Fibroblast of mammary gland (primary cell): ENCODE data around the gene TNS2.

ENCODE experiments used
- DNase-seq: peaks from one replicate; pipeline ENCODE4 v3.0.0-alpha.2; 2010; ENCODE audit warnings: low read depth
- H3K4me3 ChIP-seq: 2 replicates; pipeline ENCODE4 v1.5.1; 2011; ENCODE audit warnings: low read depth, mild to moderate bottlenecking, low read length, moderate library complexity; ENCODE audit not compliant: control insufficient read depth
- TF ChIP-seq, protein P1 (sequence below): conservative IDR thresholded peaks from 2 replicates; pipeline ENCODE4 v1.5.1; 2011; ENCODE audit warnings: low read depth, low read length, inconsistent platforms; ENCODE audit not compliant: control insufficient read depth, insufficient read depth

Gene TNS2

DNA sequence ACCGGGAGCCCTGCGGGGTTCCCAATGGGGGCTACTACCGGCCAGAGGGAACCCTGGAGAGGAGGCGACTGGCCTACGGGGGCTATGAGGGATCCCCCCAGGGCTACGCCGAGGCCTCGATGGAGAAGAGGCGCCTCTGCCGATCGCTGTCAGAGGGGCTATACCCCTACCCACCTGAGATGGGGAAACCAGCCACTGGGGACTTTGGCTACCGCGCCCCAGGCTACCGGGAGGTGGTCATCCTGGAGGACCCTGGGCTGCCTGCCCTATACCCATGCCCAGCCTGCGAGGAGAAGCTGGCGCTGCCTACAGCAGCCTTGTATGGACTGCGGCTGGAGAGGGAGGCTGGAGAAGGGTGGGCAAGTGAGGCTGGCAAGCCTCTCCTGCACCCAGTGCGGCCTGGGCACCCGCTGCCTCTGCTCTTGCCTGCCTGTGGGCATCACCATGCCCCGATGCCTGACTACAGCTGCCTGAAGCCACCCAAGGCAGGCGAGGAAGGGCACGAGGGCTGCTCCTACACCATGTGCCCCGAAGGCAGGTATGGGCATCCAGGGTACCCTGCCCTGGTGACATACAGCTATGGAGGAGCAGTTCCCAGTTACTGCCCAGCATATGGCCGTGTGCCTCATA lies 9.7 kb downstream of the TNS2 start:
- H3K4me3 ChIP-seq, result no peak overlapping the region
- no peak for DNase-seq
- TF ChIP-seq, protein P1, sequence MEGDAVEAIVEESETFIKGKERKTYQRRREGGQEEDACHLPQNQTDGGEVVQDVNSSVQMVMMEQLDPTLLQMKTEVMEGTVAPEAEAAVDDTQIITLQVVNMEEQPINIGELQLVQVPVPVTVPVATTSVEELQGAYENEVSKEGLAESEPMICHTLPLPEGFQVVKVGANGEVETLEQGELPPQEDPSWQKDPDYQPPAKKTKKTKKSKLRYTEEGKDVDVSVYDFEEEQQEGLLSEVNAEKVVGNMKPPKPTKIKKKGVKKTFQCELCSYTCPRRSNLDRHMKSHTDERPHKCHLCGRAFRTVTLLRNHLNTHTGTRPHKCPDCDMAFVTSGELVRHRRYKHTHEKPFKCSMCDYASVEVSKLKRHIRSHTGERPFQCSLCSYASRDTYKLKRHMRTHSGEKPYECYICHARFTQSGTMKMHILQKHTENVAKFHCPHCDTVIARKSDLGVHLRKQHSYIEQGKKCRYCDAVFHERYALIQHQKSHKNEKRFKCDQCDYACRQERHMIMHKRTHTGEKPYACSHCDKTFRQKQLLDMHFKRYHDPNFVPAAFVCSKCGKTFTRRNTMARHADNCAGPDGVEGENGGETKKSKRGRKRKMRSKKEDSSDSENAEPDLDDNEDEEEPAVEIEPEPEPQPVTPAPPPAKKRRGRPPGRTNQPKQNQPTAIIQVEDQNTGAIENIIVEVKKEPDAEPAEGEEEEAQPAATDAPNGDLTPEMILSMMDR, result no peak

DNA sequence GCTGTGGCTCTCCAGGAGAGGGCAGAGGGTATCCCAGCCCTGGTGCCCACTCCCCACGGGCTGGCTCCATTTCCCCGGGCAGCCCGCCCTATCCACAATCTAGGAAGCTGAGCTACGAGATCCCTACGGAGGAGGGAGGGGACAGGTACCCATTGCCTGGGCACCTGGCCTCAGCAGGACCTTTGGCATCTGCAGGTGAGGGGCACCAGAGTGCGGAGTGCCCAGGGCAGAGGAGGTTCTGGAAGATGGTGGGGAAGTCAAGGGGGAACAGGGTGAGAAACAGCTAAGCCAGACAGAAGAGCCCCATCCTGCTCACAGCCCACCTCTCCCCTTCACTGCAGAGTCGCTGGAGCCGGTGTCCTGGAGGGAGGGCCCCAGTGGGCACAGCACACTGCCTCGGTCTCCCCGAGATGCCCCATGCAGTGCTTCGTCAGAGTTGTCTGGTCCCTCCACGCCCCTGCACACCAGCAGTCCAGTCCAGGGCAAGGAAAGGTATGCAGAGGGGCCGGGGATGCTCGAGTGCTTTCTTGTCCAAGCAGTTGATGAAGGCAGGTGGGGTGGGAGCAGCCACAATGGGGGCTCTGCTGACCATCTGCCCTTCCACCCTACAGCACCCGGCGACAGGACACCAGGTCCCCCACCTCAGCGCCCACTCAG lies 10.3 kb downstream of the TNS2 start:
- no peak overlapping the region for H3K4me3 ChIP-seq
- DNase-seq, result no peak
- TF ChIP-seq, protein P1, result no peak

DNA sequence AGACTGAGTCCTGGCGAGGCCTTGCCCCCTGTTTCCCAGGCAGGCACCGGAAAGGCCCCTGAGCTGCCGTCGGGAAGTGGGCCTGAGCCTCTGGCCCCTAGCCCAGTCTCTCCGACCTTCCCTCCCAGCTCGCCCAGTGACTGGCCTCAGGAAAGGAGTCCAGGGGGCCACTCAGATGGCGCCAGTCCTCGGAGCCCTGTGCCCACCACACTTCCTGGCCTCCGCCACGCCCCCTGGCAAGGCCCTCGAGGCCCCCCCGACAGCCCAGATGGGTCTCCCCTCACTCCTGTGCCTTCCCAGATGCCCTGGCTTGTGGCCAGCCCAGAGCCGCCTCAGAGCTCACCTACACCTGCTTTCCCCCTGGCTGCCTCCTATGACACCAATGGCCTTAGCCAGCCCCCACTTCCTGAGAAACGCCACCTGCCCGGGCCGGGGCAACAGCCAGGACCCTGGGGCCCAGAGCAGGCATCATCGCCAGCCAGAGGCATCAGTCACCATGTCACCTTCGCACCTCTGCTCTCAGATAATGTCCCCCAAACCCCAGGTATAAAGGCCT lies 10.9 kb downstream of the TNS2 start:
- no peak overlapping the region for H3K4me3 ChIP-seq
- TF ChIP-seq, protein P1, result no peak
- no peak for DNase-seq

DNA sequence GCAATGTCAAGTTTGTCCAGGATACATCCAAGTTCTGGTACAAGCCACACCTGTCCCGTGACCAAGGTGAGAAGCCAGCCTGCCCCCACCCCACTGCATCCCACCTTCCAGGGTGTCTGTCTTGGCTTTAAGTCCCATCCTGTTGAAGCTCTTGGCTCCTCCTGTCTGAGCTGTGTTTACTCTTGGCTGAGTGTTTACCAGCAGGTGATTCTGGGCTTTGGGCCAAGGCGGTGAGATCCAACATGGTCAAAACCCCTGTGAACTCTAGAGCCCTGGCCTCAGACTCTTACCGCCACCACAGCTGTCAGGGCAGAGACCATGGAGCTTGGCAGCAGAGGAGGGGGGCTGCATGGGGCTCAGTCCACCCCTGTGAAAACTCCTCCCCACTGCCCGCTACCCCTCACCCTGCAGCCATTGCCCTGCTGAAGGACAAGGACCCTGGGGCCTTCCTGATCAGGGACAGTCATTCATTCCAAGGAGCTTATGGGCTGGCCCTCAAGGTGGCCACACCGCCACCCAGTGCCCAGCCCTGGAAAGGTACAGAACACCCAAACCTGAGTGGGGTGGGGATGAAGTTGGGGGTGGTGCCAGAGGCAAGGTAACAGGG lies 11.6 kb downstream of the TNS2 start:
- no peak overlapping the region for H3K4me3 ChIP-seq
- DNase-seq, result no peak
- TF ChIP-seq, protein P1, result no peak

DNA sequence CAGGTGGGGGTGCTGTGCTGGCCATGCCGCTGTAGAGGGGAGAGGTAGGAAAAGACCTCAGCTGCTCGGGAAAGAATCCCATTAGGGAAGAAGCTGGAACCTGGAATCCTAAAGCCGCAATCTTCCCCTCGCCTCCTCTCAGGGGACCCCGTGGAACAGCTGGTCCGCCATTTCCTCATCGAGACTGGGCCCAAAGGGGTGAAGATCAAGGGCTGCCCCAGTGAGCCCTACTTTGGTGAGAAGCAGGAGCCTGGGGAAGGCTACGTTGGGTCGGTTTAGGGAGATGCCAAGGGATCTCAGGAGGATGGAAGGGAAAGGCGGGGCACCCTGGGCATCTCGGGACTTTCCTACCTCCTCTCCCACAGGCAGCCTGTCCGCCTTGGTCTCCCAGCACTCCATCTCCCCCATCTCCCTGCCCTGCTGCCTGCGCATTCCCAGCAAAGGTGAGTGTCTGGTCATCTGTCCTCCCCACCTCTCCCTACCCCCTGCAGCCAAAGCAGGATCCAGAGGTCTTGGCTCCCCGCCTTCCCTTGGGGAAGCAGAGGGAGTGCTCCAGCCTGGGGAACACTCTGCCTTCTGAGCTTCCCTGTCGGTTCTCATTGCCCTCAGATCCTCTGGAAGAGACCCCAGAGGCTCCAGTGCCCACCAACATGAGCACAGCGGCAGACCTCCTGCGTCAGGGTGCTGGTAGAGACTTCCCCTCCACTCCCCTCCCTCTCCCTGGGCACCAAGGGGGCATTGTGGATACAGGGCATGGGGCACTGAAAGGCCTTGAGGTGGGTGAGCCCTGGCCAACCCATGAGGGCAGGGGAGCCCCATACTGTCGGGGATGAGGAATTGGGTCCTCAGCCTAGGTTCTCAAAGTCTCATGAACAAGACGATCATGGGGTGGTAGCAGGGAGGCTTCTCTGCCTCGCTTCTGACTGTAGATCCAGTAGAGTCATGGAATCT lies 12.4 kb downstream of the TNS2 start:
- TF ChIP-seq, protein P1, result no peak
- no peak for DNase-seq
- no peak overlapping the region for H3K4me3 ChIP-seq

DNA sequence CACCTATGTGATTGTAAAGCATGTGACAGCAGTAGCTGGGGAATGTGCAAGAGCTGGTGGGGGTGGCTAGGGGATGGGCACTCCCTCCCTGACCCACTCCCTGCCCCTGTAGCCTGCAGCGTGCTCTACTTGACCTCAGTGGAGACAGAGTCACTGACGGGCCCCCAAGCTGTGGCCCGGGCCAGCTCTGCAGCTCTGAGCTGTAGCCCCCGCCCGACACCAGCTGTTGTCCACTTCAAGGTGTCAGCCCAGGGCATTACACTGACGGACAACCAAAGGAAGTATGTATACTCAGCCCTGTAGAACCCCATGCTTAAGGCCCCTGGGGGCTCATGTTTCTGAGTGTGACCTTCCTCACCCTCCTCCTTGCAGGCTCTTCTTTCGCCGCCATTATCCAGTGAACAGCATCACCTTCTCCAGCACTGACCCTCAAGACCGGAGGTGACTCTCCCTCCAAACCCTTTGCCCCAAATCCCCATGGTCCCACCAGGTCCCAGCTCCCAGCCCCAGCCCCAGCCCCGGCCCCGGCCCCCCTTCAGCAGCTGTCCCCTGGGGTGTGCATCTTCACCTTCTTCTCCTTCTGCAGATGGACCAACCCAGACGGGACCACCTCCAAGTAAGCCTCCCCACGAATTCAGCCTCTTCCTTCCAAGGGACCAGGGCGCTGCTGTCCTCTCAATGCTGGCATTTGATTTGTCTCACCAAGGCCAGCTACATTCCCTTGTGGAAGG lies 13.3 kb downstream of the TNS2 start:
- H3K4me3 ChIP-seq, result no peak overlapping the region
- TF ChIP-seq, protein P1, result no peak
- DNase-seq, result no peak
